HepG2 (cell line): ENCODE data around the gene KIF3C. TPM values are rescaled to one million over a fixed set of nuclear protein-coding genes. Genes with fewer than 3 reads are reported as not detected.
A peak's percentile ranks its signal among the peaks of the same experiment; 100 is the strongest.

Experiments used
- BORCS8-MEF2B ChIP-seq: sonication (generic); formaldehyde crosslinking; IDR thresholded peaks from 2 replicates; pipeline ENCODE4 v1.8.0; 2022; ENCODE audit warnings: mild to moderate bottlenecking, missing genetic modification reagents
- CBX1 ChIP-seq: IDR thresholded peaks from one replicate; pipeline ENCODE4 v1.6.1; 2016; ENCODE audit warnings: antibody characterized with exemption, low read depth
- FOSL1 ChIP-seq: sonication (generic); formaldehyde crosslinking; IDR thresholded peaks from 2 replicates; pipeline ENCODE4 v1.9.0; 2021; ENCODE audit warnings: missing genetic modification reagents, borderline replicate concordance
- FOXK1 ChIP-seq: sonication (generic); formaldehyde crosslinking; IDR thresholded peaks from 2 replicates; pipeline ENCODE4 v1.4.0; 2020; ENCODE audit warnings: low read depth, missing genetic modification reagents, borderline replicate concordance
- JDP2 ChIP-seq: sonication (generic); formaldehyde crosslinking; IDR thresholded peaks from 2 replicates; pipeline ENCODE4 v1.8.1; 2022; ENCODE audit warnings: missing genetic modification reagents, borderline replicate concordance
- KLF6 ChIP-seq: IDR thresholded peaks from 2 replicates; pipeline ENCODE4 v1.8.0; 2016; ENCODE audit warnings: missing biosample characterization, missing genetic modification reagents
- RXRB ChIP-seq: IDR thresholded peaks from 2 replicates; pipeline ENCODE4 v1.6.1; 2016; ENCODE audit warnings: borderline replicate concordance, missing genetic modification reagents, missing compliant biosample characterization
- SSRP1 ChIP-seq: IDR thresholded peaks from 2 replicates; pipeline ENCODE4 v1.6.1; 2016; ENCODE audit warnings: control low read depth
- ZBTB7B ChIP-seq: sonication (generic); formaldehyde crosslinking; IDR thresholded peaks from 2 replicates; pipeline ENCODE4 v1.4.0; 2020; ENCODE audit warnings: missing genetic modification reagents
- ZFP1 ChIP-seq: IDR thresholded peaks from 2 replicates; pipeline ENCODE4 v1.6.1; 2016
- polyA plus RNA-seq, 8 experiments: library from polyadenylated mRNA; depleted of rRNA in 3 of 8; stranded (reverse) in 7 of 8; unstranded in 1 of 8; fragments of >200 nt; fragmentation: Illumina TruSeq in 4 of 8; extraction: Trizol in 4 of 8; gene quantifications; 2 replicates each; pipeline versions ENCODE4 v1.2.1 to v1.2.3, GENCODE V29; 2011 to 2016; ENCODE audit warnings: low read depth in 4 of 8, missing spikeins in 1 of 8, mixed read lengths in 1 of 8; ENCODE audit not compliant: insufficient read depth in 1 of 8
- total RNA-seq, 5 experiments: library from RNA; depleted of rRNA; stranded (reverse); fragments of >200 nt; fragmentation: Illumina TruSeq; extraction: Trizol; gene quantifications; 2 replicates each; pipeline ENCODE4 v1.2.3, GENCODE V29; 2016; ENCODE audit warnings: low read depth in 1 of 5
- TF ChIP-seq, protein P1 (sequence below): sonication (generic); formaldehyde crosslinking; IDR thresholded peaks from 2 replicates; pipeline ENCODE4 v1.4.0; 2020; ENCODE audit warnings: missing genetic modification reagents, borderline replicate concordance
- TF ChIP-seq, protein P2 (sequence below): sonication (generic); formaldehyde crosslinking; conservative IDR thresholded peaks from 2 replicates; pipeline ENCODE4 v1.5.0; 2020; ENCODE audit warnings: missing genetic modification reagents
- TF ChIP-seq, protein P3 (sequence below): sonication (generic); formaldehyde crosslinking; IDR thresholded peaks from 2 replicates; pipeline ENCODE4 v1.4.0; 2020; ENCODE audit warnings: missing genetic modification reagents, low read depth, mild to moderate bottlenecking, borderline replicate concordance
- TF ChIP-seq, protein P4 (sequence below): IDR thresholded peaks from 2 replicates; pipeline ENCODE4 v1.6.1; 2016; ENCODE audit warnings: mild to moderate bottlenecking, missing biosample characterization, missing genetic modification reagents
- TF ChIP-seq, protein P5 (sequence below): sonication (generic); formaldehyde crosslinking; conservative IDR thresholded peaks from 2 replicates; pipeline ENCODE4 v1.4.0; 2020; ENCODE audit warnings: mild to moderate bottlenecking, missing genetic modification reagents, moderate library complexity
- TF ChIP-seq, protein P6 (sequence below): IDR thresholded peaks from 2 replicates; pipeline ENCODE4 v1.6.1; 2016; ENCODE audit warnings: missing compliant biosample characterization, missing genetic modification reagents, borderline replicate concordance

KIF3C gene
- total and polyA plus RNA-seq, 2 of the 13 experiments (the other 11 are each of a cell fraction or from before 2014, with no cell fraction given): 3.6 to 4.9 TPM

DNA sequence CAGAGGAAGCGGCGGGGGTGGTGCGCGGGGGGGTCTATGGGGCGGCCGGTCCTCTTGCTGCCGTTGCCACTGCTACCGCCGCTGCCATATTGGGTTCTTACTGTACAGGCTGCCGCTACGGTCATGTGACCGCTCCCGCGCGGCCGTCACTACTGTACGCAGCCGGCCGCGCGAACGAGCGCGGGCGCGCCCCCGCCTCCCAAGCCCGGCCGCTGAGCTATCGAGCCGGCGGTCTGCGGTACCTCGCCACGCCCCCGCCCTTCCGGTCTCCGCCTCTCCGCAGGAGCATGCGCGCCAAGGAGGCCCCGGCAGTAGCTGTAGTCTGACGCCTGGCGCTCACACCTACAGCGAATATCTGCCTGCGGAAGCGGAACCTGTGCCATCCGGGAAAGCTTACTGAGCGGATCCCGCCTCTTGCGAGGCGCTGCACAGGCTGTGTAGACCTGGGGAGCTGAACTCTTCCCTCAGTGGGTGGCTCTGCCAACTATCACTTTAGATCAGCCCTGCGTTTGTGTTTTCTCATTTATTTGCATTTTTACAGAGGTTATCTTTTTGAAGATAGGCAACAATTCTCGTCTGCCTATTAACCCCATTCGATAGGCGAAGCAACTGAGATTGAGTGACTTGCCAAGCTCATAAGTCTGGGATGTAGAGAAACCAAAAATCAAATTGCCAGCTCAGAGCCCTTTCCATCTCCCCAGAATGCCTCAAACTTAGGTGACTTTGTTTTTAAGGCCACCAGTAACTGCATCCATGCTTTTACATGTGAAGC, 103.8 kb downstream of the KIF3C start, which contains the start of gene ASXL2 (continued):
- TF ChIP-seq, protein P1, sequence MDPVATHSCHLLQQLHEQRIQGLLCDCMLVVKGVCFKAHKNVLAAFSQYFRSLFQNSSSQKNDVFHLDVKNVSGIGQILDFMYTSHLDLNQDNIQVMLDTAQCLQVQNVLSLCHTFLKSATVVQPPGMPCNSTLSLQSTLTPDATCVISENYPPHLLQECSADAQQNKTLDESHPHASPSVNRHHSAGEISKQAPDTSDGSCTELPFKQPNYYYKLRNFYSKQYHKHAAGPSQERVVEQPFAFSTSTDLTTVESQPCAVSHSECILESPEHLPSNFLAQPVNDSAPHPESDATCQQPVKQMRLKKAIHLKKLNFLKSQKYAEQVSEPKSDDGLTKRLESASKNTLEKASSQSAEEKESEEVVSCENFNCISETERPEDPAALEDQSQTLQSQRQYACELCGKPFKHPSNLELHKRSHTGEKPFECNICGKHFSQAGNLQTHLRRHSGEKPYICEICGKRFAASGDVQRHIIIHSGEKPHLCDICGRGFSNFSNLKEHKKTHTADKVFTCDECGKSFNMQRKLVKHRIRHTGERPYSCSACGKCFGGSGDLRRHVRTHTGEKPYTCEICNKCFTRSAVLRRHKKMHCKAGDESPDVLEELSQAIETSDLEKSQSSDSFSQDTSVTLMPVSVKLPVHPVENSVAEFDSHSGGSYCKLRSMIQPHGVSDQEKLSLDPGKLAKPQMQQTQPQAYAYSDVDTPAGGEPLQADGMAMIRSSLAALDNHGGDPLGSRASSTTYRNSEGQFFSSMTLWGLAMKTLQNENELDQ (CRISPR knock-in tag): peak; percentile 23; the same call in 1 of the 2 replicates
- TF ChIP-seq ZFP1 (CRISPR knock-in tag) (peak; percentile 41; the same call in 1 of the 2 replicates), BORCS8-MEF2B (peak; percentile 81; the same call in 1 of the 2 replicates), RXRB (CRISPR knock-in tag) (peak; percentile 16; the same call in 1 of the 2 replicates), JDP2 (CRISPR knock-in tag) (no peak; the same call in 1 of the 2 replicates), FOXK1 (CRISPR knock-in tag) (peak; percentile 39; the same call in 1 of the 2 replicates), ZBTB7B (CRISPR knock-in tag) (peak; percentile 19; the same call in 1 of the 2 replicates), KLF6 (peak; percentile 93), CBX1 (peak; percentile 55), SSRP1 (no peak), FOSL1 (CRISPR knock-in tag) (no peak)
- TF ChIP-seq, protein P2, sequence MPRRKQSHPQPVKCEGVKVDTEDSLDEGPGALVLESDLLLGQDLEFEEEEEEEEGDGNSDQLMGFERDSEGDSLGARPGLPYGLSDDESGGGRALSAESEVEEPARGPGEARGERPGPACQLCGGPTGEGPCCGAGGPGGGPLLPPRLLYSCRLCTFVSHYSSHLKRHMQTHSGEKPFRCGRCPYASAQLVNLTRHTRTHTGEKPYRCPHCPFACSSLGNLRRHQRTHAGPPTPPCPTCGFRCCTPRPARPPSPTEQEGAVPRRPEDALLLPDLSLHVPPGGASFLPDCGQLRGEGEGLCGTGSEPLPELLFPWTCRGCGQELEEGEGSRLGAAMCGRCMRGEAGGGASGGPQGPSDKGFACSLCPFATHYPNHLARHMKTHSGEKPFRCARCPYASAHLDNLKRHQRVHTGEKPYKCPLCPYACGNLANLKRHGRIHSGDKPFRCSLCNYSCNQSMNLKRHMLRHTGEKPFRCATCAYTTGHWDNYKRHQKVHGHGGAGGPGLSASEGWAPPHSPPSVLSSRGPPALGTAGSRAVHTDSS (CRISPR knock-in tag): 0 out of 2 replicates have a peak, but pooled peaks have one; percentile 33
- TF ChIP-seq, protein P3, sequence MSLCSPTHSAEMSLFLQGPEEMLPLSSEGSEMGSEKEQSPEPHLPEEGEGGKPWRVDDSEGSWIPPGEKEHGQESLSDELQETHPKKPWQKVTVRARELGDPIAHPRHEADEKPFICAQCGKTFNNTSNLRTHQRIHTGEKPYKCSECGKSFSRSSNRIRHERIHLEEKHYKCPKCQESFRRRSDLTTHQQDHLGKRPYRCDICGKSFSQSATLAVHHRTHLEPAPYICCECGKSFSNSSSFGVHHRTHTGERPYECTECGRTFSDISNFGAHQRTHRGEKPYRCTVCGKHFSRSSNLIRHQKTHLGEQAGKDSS (CRISPR knock-in tag): no peak
- TF ChIP-seq, protein P4, sequence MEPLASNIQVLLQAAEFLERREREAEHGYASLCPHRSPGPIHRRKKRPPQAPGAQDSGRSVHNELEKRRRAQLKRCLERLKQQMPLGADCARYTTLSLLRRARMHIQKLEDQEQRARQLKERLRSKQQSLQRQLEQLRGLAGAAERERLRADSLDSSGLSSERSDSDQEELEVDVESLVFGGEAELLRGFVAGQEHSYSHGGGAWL (CRISPR knock-in tag): peak; percentile 39; the same call in 1 of the 2 replicates
- TF ChIP-seq, protein P5, sequence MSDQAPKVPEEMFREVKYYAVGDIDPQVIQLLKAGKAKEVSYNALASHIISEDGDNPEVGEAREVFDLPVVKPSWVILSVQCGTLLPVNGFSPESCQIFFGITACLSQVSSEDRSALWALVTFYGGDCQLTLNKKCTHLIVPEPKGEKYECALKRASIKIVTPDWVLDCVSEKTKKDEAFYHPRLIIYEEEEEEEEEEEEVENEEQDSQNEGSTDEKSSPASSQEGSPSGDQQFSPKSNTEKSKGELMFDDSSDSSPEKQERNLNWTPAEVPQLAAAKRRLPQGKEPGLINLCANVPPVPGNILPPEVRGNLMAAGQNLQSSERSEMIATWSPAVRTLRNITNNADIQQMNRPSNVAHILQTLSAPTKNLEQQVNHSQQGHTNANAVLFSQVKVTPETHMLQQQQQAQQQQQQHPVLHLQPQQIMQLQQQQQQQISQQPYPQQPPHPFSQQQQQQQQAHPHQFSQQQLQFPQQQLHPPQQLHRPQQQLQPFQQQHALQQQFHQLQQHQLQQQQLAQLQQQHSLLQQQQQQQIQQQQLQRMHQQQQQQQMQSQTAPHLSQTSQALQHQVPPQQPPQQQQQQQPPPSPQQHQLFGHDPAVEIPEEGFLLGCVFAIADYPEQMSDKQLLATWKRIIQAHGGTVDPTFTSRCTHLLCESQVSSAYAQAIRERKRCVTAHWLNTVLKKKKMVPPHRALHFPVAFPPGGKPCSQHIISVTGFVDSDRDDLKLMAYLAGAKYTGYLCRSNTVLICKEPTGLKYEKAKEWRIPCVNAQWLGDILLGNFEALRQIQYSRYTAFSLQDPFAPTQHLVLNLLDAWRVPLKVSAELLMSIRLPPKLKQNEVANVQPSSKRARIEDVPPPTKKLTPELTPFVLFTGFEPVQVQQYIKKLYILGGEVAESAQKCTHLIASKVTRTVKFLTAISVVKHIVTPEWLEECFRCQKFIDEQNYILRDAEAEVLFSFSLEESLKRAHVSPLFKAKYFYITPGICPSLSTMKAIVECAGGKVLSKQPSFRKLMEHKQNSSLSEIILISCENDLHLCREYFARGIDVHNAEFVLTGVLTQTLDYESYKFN (CRISPR knock-in tag): no peak; the same call in 1 of the 2 replicates
- TF ChIP-seq, protein P6, sequence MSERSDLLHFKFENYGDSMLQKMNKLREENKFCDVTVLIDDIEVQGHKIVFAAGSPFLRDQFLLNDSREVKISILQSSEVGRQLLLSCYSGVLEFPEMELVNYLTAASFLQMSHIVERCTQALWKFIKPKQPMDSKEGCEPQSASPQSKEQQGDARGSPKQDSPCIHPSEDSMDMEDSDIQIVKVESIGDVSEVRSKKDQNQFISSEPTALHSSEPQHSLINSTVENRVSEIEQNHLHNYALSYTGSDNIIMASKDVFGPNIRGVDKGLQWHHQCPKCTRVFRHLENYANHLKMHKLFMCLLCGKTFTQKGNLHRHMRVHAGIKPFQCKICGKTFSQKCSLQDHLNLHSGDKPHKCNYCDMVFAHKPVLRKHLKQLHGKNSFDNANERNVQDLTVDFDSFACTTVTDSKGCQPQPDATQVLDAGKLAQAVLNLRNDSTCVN: peak; percentile 82; the same call in 1 of the 2 replicates
